Activated CD8-positive, alpha-beta memory T cell treated with anti-CD3 and anti-CD28 coated beads, Interleukin-2, amount 50 U/mL, for 24 hours (primary cell): Measurements from ENCODE around the gene SLC38A2.
"Not testable (repeated sequence)": the region's sequence is repeated elsewhere in the genome, so short reads cannot be mapped to it uniquely, and the experiment has no call there.

Source experiments
- DNase-seq: peaks from one replicate; pipeline ENCODE4 v3.0.0-alpha.2; 2020; ENCODE audit errors: extremely low read depth

Gene SLC38A2

DNA sequence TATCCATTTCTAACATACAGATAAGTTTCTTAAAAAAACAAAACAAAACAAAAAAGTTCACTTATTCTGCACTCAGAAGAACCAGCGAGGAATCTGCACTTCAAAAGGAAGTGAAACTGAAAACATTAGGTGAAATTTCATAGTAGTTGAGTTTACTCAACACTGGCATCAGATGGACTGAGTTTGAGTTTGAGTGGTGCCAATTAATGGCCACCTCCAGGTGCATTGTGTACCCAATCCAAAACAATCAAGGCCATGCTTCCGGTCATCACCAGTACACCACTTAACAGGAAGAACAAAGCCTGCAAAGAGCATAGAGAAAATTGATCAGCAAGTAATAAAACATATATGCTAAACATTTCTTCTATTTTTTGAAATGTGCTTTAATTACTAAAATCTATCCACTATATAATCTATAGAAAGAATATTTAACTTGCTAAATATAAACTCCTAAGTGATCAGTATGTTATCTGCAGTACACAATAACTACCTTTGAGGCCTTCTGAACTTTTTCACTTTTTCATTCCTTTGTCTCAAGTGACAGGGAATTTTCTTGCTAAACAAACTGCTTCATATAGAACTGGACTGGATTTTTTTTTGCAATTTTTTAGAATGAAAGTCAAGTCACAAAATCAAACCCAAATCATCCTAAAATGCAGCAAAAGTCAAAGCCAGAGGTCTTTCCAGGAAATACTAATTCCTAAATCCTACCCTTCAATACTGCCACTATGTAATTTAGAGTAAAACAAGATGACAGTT lies 11.5 kb downstream of the SLC38A2 start:
- no peak for DNase-seq

GRCh38 chr12:46360370-46360769 lies 12.2 kb downstream of the SLC38A2 start:
- no peak for DNase-seq

DNA sequence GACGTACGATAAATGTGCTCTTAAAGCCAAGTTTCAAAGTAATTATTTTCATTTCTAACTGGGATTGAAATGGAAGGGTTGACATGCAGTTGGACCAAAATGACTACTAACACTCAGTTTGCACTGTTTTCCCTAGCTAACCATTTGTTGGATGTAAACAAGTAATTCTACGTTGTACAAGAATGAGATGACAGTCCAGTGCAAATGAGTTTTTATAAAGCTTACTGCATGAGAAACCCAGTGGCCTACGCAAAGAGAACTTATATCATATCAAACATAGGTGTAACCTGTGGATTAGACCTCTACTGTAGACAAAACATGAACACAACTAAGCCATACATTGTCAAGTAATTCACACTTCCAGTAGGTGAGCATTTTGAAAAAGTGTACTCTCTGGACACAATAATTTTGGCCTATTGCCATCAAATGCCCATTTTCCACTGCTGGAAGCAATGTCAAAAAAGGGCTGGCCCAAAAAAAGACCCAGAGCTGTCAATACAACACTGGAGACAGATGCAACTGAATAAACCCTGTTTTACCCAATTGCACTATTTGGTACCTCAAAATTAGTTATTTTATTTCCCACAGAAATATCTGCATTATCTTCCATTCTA lies 12.8 kb downstream of the SLC38A2 start:
- no peak for DNase-seq

DNA sequence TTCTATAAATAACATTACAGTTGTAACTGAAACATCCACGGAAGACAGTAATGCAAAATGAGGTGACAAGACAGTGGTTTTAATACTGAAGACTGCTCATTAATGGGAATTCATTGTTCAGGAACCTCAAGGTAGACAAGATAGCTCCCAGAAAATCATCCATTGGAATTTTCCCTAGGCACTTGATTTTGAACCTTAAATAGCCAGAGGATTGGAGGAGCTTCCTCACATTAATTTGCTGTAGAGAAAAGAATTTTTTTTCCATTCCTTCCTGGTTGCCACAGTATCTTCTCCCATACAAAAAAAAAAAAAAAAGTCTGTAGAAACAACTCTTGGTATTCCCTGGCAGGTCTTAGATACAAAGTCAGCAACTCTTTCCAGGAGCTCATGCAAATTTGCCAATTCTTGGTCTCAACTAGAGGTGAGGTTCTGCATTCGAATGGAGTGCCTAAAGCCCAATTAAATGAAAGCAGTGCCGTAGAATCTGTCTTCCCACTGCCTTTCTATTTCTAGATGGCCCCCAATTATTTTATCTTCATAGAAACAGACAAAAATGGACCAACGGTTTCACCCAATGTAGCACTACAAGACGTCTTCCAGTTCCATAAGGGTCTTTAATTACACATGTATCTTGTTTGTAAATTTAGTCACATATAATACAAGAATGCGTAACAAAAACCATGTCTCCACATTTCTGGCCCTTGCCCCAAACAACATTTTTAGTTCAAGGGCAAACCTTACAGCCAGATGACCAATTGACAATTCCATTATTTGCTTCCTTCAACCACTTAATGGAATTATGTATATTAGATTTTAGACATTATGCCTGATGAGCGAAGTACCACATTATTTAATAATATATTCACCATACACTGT lies 13.5 kb downstream of the SLC38A2 start:
- DNase-seq = no peak

- DNase-seq = no peak
Observed at GRCh38 chr12:46358325-46358700, 14.3 kb downstream of the SLC38A2 start.

DNA sequence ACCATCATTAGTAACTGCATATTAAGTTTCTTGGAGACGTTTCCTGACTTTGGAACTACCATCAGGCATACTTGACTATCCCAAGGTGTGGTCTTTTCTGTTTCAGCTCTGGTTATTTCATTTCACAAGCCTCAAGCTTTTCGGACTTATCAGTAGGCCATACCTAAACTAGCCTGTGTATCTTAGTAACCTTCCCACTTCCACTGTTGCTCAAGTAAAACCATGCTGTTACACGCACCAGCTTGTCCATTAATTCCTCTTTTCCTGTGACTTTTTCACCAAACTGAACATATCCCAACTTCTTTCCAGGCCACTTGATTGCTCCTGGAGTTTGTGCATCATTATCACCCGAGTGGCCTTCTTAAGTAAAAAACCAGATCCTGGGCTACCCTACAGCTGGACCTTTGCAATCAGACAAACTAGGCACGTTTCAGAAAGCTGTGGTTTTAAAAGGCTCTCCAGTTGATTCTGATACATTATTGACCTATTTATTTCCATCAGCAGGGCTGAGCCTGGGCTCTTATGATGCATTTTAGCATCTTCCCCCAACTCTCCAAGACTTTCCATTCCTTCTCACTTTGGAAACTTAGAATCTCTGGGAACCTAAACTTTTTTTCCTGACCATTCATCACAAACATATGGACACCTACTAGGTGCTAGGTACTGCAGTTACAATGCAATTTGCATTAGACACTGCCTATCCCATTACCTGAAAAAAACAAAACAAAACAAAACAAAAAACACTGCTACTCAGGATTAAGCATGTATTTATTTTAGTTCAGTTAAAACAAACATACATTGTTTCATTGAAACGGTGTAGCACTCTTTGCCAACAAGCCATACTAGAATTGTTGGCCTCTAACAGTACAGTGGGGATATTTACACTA lies 14.9 kb downstream of the SLC38A2 start:
- no peak for DNase-seq

- no peak for DNase-seq
Observed at GRCh38 chr12:46356655-46357437, 15.7 kb downstream of the SLC38A2 start.

DNA sequence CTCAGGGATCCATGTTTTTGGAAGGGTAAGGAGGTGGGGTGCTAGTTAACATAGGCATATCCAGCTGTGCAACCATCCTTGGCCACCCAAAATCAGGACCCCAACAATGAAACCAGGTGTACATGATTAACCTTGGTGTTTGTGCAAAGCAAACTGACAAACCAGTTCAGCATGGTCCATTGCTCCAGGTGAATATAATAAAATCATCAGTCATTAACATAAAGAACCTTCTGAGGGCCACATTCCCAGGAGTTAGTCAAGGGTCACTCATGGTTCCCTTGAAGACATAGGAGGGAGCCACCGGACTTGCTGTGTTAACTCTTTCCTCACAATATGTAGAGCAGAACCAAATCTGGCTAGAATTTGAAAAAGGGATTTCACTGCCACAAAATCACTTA lies 17.8 kb downstream of the SLC38A2 start:
- no peak for DNase-seq

DNA sequence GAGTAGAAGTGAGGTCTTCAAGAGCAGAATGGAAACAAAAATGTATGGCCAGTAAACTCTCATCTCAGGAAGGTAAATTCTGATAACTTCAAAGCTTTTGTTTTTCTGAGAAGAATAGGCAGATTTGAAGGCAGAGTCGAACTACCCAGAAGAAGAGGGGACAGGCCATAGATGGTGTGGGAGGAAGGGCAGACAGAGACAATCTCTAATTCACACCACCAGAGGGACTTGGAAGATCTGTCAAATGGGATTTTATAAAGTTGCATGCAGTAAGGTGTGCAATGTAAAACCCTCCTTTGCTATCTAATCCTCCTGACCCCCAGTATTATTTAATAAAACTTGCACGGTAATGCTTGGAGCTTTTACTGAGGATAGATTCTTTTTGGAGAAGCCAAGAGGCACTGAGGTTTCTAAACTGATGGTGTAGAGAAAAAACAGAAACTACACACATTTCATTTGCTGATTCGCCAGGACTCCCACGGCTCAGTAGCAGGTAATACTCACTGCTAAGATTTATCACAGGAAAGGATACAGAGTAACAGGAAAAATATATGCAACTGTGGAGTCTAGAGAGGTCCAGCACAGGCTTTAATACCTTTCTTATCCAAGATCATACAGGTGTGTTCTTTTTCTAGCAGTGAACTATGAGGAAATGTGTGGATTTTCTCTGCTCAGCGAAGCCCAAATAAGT lies 18.3 kb downstream of the SLC38A2 start:
- DNase-seq = no peak

DNA sequence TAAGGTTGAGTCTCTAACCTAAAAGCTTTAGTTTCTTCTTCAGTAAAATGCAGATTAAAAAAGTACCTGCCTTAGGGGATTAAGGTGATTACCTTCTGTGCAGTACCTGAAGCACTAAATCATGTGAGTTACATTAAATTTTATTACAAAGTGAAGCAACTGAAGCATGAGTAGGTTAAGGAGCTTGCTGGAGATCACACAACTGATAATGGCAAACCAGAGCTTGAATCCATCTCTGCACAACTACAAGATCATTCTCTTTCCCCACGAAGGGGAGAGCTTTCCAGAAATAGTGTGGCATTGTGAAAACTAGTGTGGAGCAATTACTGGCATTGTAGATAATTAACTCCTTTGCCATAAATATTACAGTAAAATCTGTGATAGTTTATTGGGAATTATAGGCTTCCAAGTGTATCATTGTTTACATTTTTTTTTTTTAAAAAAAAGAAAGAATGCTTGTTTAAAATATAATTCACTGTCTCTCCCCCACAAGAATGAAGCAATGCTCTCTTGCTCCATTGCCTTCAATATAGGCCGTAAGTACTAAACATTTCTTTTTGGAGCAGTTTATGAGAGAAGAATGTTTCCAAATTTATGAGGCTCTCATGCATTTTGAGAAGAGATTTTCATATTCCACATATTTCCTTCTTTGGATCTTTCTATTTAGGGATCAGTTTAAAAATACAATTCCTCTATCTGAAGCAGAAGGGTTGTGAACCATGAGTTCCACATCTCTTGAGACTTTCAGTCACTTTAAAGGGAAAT lies 20.5 kb downstream of the SLC38A2 start:
- DNase-seq = no peak

- DNase-seq = no peak
Observed at GRCh38 chr12:46351138-46351537, 21.4 kb downstream of the SLC38A2 start.

GRCh38 chr12:46349253-46349652 lies 23.3 kb downstream of the SLC38A2 start:
- no peak for DNase-seq

DNA sequence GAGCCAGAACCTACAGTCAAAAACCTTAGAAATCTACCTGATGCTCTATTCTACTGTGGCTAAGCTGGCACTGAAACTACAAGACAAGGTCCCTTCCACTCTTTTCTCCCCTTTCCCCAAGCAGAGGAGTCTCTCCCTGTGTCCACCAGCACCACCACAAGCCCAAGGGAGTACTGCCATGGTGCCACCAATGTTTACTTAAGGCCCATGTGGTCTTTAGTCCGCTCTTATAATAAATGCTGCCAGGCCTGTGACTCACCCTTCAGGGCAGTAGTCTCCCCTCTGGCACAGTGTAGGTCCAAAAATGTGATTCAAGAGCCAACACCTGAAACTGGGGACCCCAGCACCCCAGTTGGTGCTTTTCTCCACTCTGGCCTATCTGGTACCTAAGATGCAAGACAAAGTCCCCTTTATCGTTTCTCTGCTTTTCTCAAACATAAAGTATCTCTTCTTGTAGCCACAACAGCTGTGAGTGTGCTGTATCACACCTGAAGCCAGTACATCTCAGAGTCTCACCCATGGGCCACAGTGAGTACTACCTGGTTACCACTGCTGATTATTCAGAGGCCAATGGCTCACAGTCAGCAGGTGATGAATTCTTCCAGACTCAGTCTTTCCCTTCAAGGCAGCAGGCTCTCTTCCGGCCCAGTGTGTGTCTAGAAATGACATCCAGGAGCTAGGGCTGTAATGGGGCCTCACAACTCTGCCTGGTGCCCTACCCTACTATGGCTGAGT lies 29.3 kb downstream of the SLC38A2 start:
- DNase-seq = no peak

- DNase-seq = no peak
Observed at GRCh38 chr12:46342562-46343033, 30.0 kb downstream of the SLC38A2 start.

- DNase-seq = no peak
Observed at GRCh38 chr12:46339051-46339450, 33.5 kb downstream of the SLC38A2 start.

DNA sequence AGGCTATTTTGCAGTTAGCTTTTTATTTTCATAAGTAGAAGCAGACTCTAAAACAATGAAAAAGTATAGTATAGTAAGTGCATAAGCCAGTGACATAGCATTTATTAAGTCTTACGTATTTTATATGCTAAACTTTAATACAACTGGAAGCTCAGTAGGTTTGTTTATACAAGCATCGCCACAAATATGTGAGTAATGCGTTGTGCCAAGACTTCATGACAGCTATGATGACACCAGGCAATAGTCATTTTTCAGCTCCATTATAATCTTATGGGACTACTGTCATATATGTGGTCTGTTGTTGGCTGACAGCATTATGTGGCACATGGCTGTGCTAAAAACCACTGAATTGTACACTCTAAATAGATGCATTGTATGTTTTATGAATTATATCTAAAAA lies 40.3 kb downstream of the SLC38A2 start:
- no peak for DNase-seq

GRCh38 chr12:46325075-46325474 lies 47.5 kb downstream of the SLC38A2 start:
- not testable (repeated sequence) for DNase-seq

DNA sequence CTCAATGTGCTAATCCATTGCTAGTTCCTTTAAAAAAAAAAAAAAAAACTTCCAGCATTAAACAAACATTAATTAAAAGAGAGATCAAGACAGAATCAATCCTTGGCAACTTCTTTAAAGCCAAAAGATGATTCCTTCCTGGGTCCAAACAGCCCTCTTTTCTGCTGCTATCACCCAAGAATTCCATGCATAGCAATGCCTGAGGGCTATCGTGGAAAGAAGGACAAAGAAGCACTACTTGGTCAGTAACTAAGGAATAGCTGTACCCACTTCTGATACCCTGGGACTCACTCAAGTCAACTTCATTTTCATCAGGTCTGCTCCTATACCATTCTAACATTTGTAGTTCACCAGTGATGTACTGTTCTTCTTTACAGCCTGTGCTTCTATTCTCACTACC lies 51.8 kb downstream of the SLC38A2 start:
- DNase-seq = no peak

- no peak for DNase-seq
Observed at GRCh38 chr12:46318037-46318436, 54.5 kb downstream of the SLC38A2 start.
